GM23338 (cell line): Measurements from ENCODE around the gene KIF1C. TPM values are rescaled to one million over a fixed set of nuclear protein-coding genes. Genes with fewer than 3 reads are reported as not detected.

ENCODE experiments used
- ATAC-seq: fragments of 200-7000 bp; cut with Tn5 transposase; 3 replicates; pipeline ENCODE4 v1.9.1; 2020
- DNase-seq: peaks from one replicate; pipeline ENCODE4 v3.0.0-alpha.2; 2015; ENCODE audit warnings: low spot score
- H2AFZ ChIP-seq: fragments of 200-600 bp; sonication (generic); 2 replicates; pipeline ENCODE4 v1.8.0; 2016; ENCODE audit warnings: antibody characterized with exemption, mild to moderate bottlenecking, moderate library complexity
- H3F3A ChIP-seq: fragments of 200-600 bp; sonication (generic); replicated peaks from 2 replicates; pipeline ENCODE4 v1.8.0; 2017; ENCODE audit warnings: antibody characterized with exemption, mixed run types, low read depth
- H3K27ac ChIP-seq: fragments of 200-600 bp; sonication (generic); 2 replicates; pipeline ENCODE4 v1.6.1; 2016; ENCODE audit warnings: low read depth
- H3K27me3 ChIP-seq: fragments of 200-600 bp; sonication (generic); 2 replicates; pipeline ENCODE4 v1.8.0; 2016; ENCODE audit warnings: mild to moderate bottlenecking, mixed run types, moderate library complexity; ENCODE audit not compliant: insufficient read depth
- H3K36me3 ChIP-seq: fragments of 200-600 bp; sonication (generic); 2 replicates; pipeline ENCODE4 v1.8.0; 2016; ENCODE audit warnings: mild to moderate bottlenecking; ENCODE audit not compliant: insufficient read depth
- H3K4me1 ChIP-seq: fragments of 200-600 bp; sonication (generic); 2 replicates; pipeline ENCODE4 v1.8.0; 2016; ENCODE audit warnings: mild to moderate bottlenecking, moderate library complexity; ENCODE audit not compliant: insufficient read depth
- H3K4me2 ChIP-seq: fragments of 200-600 bp; sonication (generic); 2 replicates; pipeline ENCODE4 v1.7.1; 2017; ENCODE audit warnings: mixed run types
- H3K4me3 ChIP-seq: fragments of 200-600 bp; sonication (generic); 2 replicates; pipeline ENCODE4 v1.6.1; 2016; ENCODE audit warnings: mixed run types
- H3K79me2 ChIP-seq: fragments of 200-600 bp; sonication (generic); replicated peaks from 2 replicates; pipeline ENCODE4 v1.8.0; 2017; ENCODE audit warnings: mild to moderate bottlenecking; ENCODE audit not compliant: insufficient read depth
- H3K9me2 ChIP-seq: fragments of 200-600 bp; sonication (generic); 2 replicates; pipeline ENCODE4 v1.8.0; 2017; ENCODE audit not compliant: insufficient read depth
- H4K20me1 ChIP-seq: fragments of 200-600 bp; sonication (generic); replicated peaks from 2 replicates; pipeline ENCODE4 v1.8.0; 2017; ENCODE audit warnings: mild to moderate bottlenecking; ENCODE audit not compliant: insufficient read depth
- H3K27ac Mint-ChIP-seq: 2 replicates; pipeline ENCODE4 v1.8.0; 2020; ENCODE audit warnings: inconsistent platforms, mild to moderate bottlenecking, moderate library complexity, mixed read lengths
- H3K27me3 Mint-ChIP-seq: 3 replicates; pipeline ENCODE4 v1.8.0; 2022; ENCODE audit warnings: low read depth, mild to moderate bottlenecking, moderate library complexity, mixed read lengths, inconsistent platforms; ENCODE audit not compliant: insufficient read depth, poor library complexity
- H3K36me3 Mint-ChIP-seq: 3 replicates; pipeline ENCODE4 v1.8.0; 2021; ENCODE audit warnings: low read depth, mild to moderate bottlenecking, inconsistent platforms, moderate library complexity, mixed read lengths
- H3K4me1 Mint-ChIP-seq: 3 replicates; pipeline ENCODE4 v1.8.0; 2020; ENCODE audit warnings: mild to moderate bottlenecking, inconsistent platforms, mixed read lengths
- H3K4me3 Mint-ChIP-seq: 3 replicates; pipeline ENCODE4 v1.8.0; 2021; ENCODE audit warnings: moderate library complexity, mild to moderate bottlenecking, inconsistent platforms, mixed read lengths
- H3K9me3 Mint-ChIP-seq: 3 replicates; pipeline ENCODE4 v1.8.0; 2020; ENCODE audit warnings: moderate library complexity, mild to moderate bottlenecking, inconsistent platforms, mixed read lengths
- CTCF ChIP-seq, 2 experiments: fragments of 200-600 bp in 1 of 2; sonication (generic) in 1 of 2; conservative IDR thresholded peaks; 2 replicates each; pipeline versions ENCODE4 v1.5.1 to v1.6.1; 2016 to 2017; ENCODE audit warnings: antibody characterized with exemption in 2 of 2, low read depth in 2 of 2, mild to moderate bottlenecking in 2 of 2, moderate library complexity in 1 of 2
- ETS1 ChIP-seq: IDR thresholded peaks from 2 replicates; pipeline ENCODE4 v1.6.1; 2016; ENCODE audit warnings: antibody characterized with exemption
- EZH2 ChIP-seq: fragments of 200-600 bp; sonication (generic); IDR thresholded peaks from one replicate; pipeline ENCODE4 v1.8.0; 2017; ENCODE audit warnings: antibody characterized with exemption, mild to moderate bottlenecking, low read depth; ENCODE audit not compliant: unreplicated experiment
- JUNB ChIP-seq: IDR thresholded peaks from one replicate; pipeline ENCODE4 v1.6.1; 2016; ENCODE audit warnings: antibody characterized with exemption; ENCODE audit not compliant: unreplicated experiment
- NANOG ChIP-seq: IDR thresholded peaks from 2 replicates; pipeline ENCODE4 v1.6.1; 2016; ENCODE audit warnings: antibody characterized with exemption, borderline replicate concordance
- POLR2AphosphoS5 ChIP-seq: IDR thresholded peaks from 2 replicates; pipeline ENCODE4 v1.6.1; 2016; ENCODE audit warnings: antibody characterized with exemption, low read depth
- REST ChIP-seq: IDR thresholded peaks from one replicate; pipeline ENCODE4 v1.6.1; 2018; ENCODE audit warnings: antibody characterized with exemption; ENCODE audit not compliant: unreplicated experiment
- STAT1 ChIP-seq: IDR thresholded peaks from one replicate; pipeline ENCODE4 v1.6.1; 2016; ENCODE audit warnings: antibody characterized with exemption; ENCODE audit not compliant: unreplicated experiment
- ZNF114 ChIP-seq: fragments of 250-450 bp; sonication (Bioruptor Pico); IDR thresholded peaks from 2 replicates; pipeline ENCODE4 v1.5.0; 2020; ENCODE audit warnings: mild to moderate bottlenecking, moderate library complexity
- ZNF331 ChIP-seq: fragments of 250-450 bp; sonication (Bioruptor Pico); IDR thresholded peaks from 2 replicates; pipeline ENCODE4 v1.5.0; 2020; ENCODE audit warnings: low read depth, mild to moderate bottlenecking, moderate library complexity
- ZNF462 ChIP-seq: fragments of 250-450 bp; sonication (Bioruptor Pico); IDR thresholded peaks from 2 replicates; pipeline ENCODE4 v1.5.0; 2020; ENCODE audit warnings: mild to moderate bottlenecking, moderate library complexity
- polyA plus RNA-seq: library from polyadenylated mRNA; unstranded; fragments of >200 nt; fragmentation: Nextera tagmentation; extraction: Ambion mirVana; gene quantifications from 2 replicates; pipeline ENCODE4 v1.2.1, GENCODE V29; 2016
- total RNA-seq: library from RNA; depleted of rRNA; stranded (reverse); fragments of >200 nt; shearing (Covaris generic); gene quantifications from 2 replicates; pipeline ENCODE4 v1.2.3, GENCODE V29; 2014

KIF1C gene
- total and polyA plus RNA-seq, 2 experiments from 2014 or later: 13.5 to 61.4 TPM

DNA sequence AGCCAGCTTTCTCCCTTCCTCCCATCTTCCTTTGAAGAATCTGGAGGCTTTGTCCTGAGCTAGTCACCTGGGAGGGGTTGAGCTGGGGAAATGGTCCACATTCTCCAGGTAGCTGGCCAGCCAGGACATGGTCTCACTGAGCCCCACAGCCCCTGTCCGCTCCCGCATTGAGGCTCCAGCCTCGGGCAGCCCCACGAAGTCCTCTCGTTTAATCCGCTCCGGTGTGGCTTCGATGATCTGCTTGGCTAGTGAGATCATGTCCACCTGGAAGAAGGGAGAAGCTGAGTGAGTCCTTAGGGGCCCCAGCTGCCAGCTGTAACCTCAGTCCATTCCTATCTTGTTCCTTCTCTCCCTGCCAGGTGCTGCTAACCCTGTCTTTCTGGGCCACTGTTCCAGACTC lies 27.5 kb upstream of the KIF1C start:
- Histone ChIP-seq H3K4me3 (no peak overlapping the region), H3K79me2 (peaks cover 26% of the 10 kb centered on the region), H3K4me2 (no peak overlapping the region)

More for the DNA sequence above, 27.5 kb upstream of the KIF1C start:
- DNase-seq (no peak), ATAC-seq (no peak)
- H3K27ac Mint-ChIP-seq: no peak overlapping the region
- H3K4me1 ChIP-seq: peaks cover 26% of the 10 kb centered on the region
- no peak overlapping the region for H3K27ac ChIP-seq
- H3K36me3 ChIP-seq: no peaks in the 10 kb centered on the region; the same call in 1 of the 2 replicates
- H3K27me3 Mint-ChIP-seq: peaks cover 37% of the 10 kb centered on the region
- H2AFZ ChIP-seq: no peak overlapping the region
- H3F3A ChIP-seq: peaks cover 19% of the 10 kb centered on the region; the same call in 1 of the 2 replicates
- H3K9me3 Mint-ChIP-seq: peaks cover 11% of the 10 kb centered on the region
- peaks cover 35% of the 10 kb centered on the region for H3K4me1 Mint-ChIP-seq
- TF ChIP-seq STAT1 (no peak), JUNB (no peak), ZNF114 (CRISPR knock-in tag) (no peak), EZH2 (no peak), CTCF (conservative IDR thresholded peaks at IDR 0.05; ENCODE audit: low read depth in 2 of 2) (no peak), NANOG (no peak), ZNF462 (CRISPR knock-in tag) (no peak), ZNF331 (CRISPR knock-in tag) (no peak), REST (no peak), POLR2AphosphoS5 (no peak; the same call in 1 of the 2 replicates), ETS1 (no peak)
- H4K20me1 ChIP-seq: 0 out of 2 replicates have a peak, but pooled peaks cover 9% of the 10 kb centered on the region
- H3K4me3 Mint-ChIP-seq: peak overlapping the region; percentile 36; the same call in 1 of the 3 replicates
- H3K27me3 ChIP-seq: peaks cover 24% of the 10 kb centered on the region
- peaks cover 55% of the 10 kb centered on the region for H3K36me3 Mint-ChIP-seq
- H3K9me2 ChIP-seq: no peaks in the 10 kb centered on the region
